ENCODE data around the gene KCNJ8. TPM values are rescaled to one million over a fixed set of nuclear protein-coding genes. Genes with fewer than 3 reads are reported as not detected.

KCNJ8 gene
- total and polyA plus RNA-seq, 2 of the 8 experiments (the other 6 are each of a cell fraction or from before 2014, with no cell fraction given): 0.48 to 1.4 TPM

DNA sequence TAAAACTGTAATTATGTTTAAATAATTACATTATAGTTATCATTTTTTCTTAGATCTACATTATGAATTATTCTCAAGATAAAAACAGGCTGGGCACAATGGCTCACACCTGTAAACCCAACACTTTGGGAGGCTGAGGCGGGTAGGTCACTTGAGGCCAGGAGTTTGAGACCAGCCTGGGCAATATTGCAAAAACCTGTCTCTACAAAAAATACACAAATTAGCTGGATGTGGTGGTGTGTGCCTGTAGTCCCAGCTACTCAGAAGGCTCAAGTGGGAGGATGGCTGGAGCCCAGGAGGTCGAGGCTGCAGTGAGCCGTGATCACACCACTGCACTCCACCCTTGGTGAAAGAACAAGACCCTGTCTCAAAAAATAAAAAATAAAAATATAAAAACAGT is 40.3 kb upstream of the KCNJ8 start:
- WGBS, 2 experiments (ENCODE audit: extremely low coverage in 1 of 2, insufficient coverage in 1 of 2, insufficient read length in 1 of 2, insufficient replicate concordance in 2 of 2, low coverage in 1 of 2, low lambda C conversion rate in 2 of 2, missing lambda C conversion rate in 1 of 2): 97% methylated on average over 3 of the region's 3 CpGs; no CpG with 5 or more reads in 1 of the 2 experiments
- no peak overlapping the region for H2BK5ac ChIP-seq (ENCODE audit: low read depth, low read length)
- no peak overlapping the region for H3K4me2 ChIP-seq (ENCODE audit: insufficient read depth in 1 of 2, low read depth in 2 of 2, low read length in 2 of 2)
- H3K9ac ChIP-seq (replicated peaks in 1 of 4; ENCODE audit: extremely low read depth in 1 of 4, low read depth in 3 of 4, low read length in 3 of 4): no peak overlapping the region
- H3K23ac ChIP-seq (ENCODE audit: insufficient read length): no peak overlapping the region
- H3K56ac ChIP-seq (replicated peaks; ENCODE audit: insufficient read length, low read depth, low read length): no peak overlapping the region
- H3K79me1 ChIP-seq (ENCODE audit: low read depth, low read length): no peaks in the 10 kb centered on the region
- H3K9me3 ChIP-seq (ENCODE audit: insufficient read depth in 2 of 2, low read depth in 1 of 2, low read length in 1 of 2): no peaks in the 10 kb centered on the region
- no peaks in the 10 kb centered on the region for H3K36me3 ChIP-seq (ENCODE audit: control insufficient read depth in 2 of 4, insufficient read depth in 4 of 4, low read length in 3 of 4)
- H4K8ac ChIP-seq (ENCODE audit: extremely low read depth, insufficient read depth, low read length): no peak overlapping the region
- TF ChIP-seq RBBP5 (IDR thresholded peaks at IDR 0.05; ENCODE audit: borderline replicate concordance, low read depth, low read length): no peak
- TF ChIP-seq GABPA (IDR thresholded peaks at IDR 0.05; ENCODE audit: borderline replicate concordance, insufficient read depth, low read length): no peak
- TF ChIP-seq, protein P1, sequence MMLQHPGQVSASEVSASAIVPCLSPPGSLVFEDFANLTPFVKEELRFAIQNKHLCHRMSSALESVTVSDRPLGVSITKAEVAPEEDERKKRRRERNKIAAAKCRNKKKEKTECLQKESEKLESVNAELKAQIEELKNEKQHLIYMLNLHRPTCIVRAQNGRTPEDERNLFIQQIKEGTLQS (IDR thresholded peaks at IDR 0.05; ENCODE audit: insufficient read depth, low read depth, low read length): no peak
- no peak for TF ChIP-seq SP2 (IDR thresholded peaks at IDR 0.05; ENCODE audit: low read length)
- no peak for TF ChIP-seq HDAC6 (IDR thresholded peaks at IDR 0.05; ENCODE audit: low read depth, low read length)
- TF ChIP-seq CTBP2 (IDR thresholded peaks at IDR 0.05; ENCODE audit: borderline replicate concordance, insufficient read depth, insufficient read length, low read length): no peak
- TF ChIP-seq, protein P2, sequence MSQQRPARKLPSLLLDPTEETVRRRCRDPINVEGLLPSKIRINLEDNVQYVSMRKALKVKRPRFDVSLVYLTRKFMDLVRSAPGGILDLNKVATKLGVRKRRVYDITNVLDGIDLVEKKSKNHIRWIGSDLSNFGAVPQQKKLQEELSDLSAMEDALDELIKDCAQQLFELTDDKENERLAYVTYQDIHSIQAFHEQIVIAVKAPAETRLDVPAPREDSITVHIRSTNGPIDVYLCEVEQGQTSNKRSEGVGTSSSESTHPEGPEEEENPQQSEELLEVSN (IDR thresholded peaks at IDR 0.05): no peak
- TF ChIP-seq NANOG (IDR thresholded peaks at IDR 0.05; ENCODE audit: insufficient read depth, low read depth, low read length, poor library complexity, severe bottlenecking): no peak
- no peak for TF ChIP-seq SP4 (IDR thresholded peaks at IDR 0.05; ENCODE audit: low read length)
- TF ChIP-seq POU5F1 (IDR thresholded peaks at IDR 0.05; ENCODE audit: low read depth, low read length): no peak
- TF ChIP-seq NRF1 (IDR thresholded peaks at IDR 0.05; ENCODE audit: low read depth, low read length): no peak
- TF ChIP-seq BACH1 (IDR thresholded peaks at IDR 0.05; ENCODE audit: low read length): no peak
- no peak for FAIRE-seq
- H2BK15ac ChIP-seq (ENCODE audit: low read length): no peak overlapping the region
- no peak overlapping the region for H3K27ac ChIP-seq (ENCODE audit: low read depth, low read length)
- no peak overlapping the region for H4K91ac ChIP-seq (replicated peaks; ENCODE audit: insufficient read length, low read length)
- H2AK5ac ChIP-seq (ENCODE audit: low read depth, low read length): no peak overlapping the region
- no peak overlapping the region for H2BK120ac ChIP-seq (replicated peaks; ENCODE audit: low read depth, low read length)
- CTCF ChIA-PET (ENCODE audit: partially characterized antibody): interaction anchor here (0.7 kb wide), 1 partner anchor 116 kb away, joined by 3 read pairs; no protein-coding TSS in a partner anchor
- H3K14ac ChIP-seq (ENCODE audit: insufficient read length): no peak overlapping the region
- H3K27me3 ChIP-seq (replicated peaks in 1 of 4; ENCODE audit: control insufficient read depth in 3 of 4, extremely low read depth in 1 of 4, insufficient read depth in 3 of 4, low read length in 3 of 4): no peaks in the 10 kb centered on the region
- no peak for DNase-seq (ENCODE audit: low read depth in 1 of 2, low spot score in 2 of 2)
- H2BK12ac ChIP-seq (ENCODE audit: low read depth, low read length): no peak overlapping the region
- no peak overlapping the region for H3K18ac ChIP-seq (ENCODE audit: extremely low read depth, low read length)
- H3K4ac ChIP-seq (replicated peaks; ENCODE audit: insufficient read length, low read depth, low read length): no peak overlapping the region
- peaks cover 0 to 1% of the 10 kb centered on the region in 2 experiments for H4K20me1 ChIP-seq (replicated peaks in 1 of 2; ENCODE audit: control insufficient read depth in 1 of 2, insufficient read depth in 2 of 2, low read length in 2 of 2)
- H2BK20ac ChIP-seq (ENCODE audit: low read length): no peak overlapping the region
- no peaks in the 10 kb centered on the region for H3K79me2 ChIP-seq (ENCODE audit: control insufficient read depth in 1 of 2, insufficient read depth in 2 of 2, low read length in 2 of 2)
- no peak overlapping the region for H4K5ac ChIP-seq (ENCODE audit: insufficient read length, low read depth, low read length)
- no peaks in the 10 kb centered on the region for H3K4me1 ChIP-seq (replicated peaks in 1 of 4; ENCODE audit: control insufficient read depth in 3 of 4, insufficient read depth in 4 of 4, low read length in 3 of 4)
- H3K4me3 ChIP-seq (ENCODE audit: extremely low read depth in 1 of 4, insufficient read depth in 2 of 4, low read depth in 3 of 4, low read length in 4 of 4): no peak overlapping the region
- H3K23me2 ChIP-seq (ENCODE audit: low read depth, low read length): no peaks in the 10 kb centered on the region
- POLR2A ChIA-PET (ENCODE audit: partially characterized antibody): no interaction called here
- no peak overlapping the region for H2AFZ ChIP-seq (ENCODE audit: low read length)
